HEK293 (cell line): ENCODE data around the gene ABCB9.
A peak's percentile ranks its signal among the peaks of the same experiment; 100 is the strongest.

ENCODE experiments used
- AEBP2 ChIP-seq: fragments of 450-650 bp; formaldehyde crosslinking; IDR thresholded peaks from 2 replicates; pipeline ENCODE4 v1.5.1; 2016; ENCODE audit warnings: missing biosample characterization, missing genetic modification characterization, borderline replicate concordance
- CTCF ChIP-seq: fragments of 450-650 bp; formaldehyde crosslinking; IDR thresholded peaks from 2 replicates; pipeline ENCODE4 v1.5.1; 2016; ENCODE audit warnings: missing biosample characterization, missing genetic modification characterization
- GLIS2 ChIP-seq: fragments of 450-650 bp; formaldehyde crosslinking; IDR thresholded peaks from 2 replicates; pipeline ENCODE4 v1.5.1; 2016; ENCODE audit warnings: missing biosample characterization, missing genetic modification characterization
- KLF16 ChIP-seq: fragments of 450-650 bp; formaldehyde crosslinking; IDR thresholded peaks from 2 replicates; pipeline ENCODE4 v1.5.1; 2017; ENCODE audit warnings: missing biosample characterization, missing genetic modification characterization
- MEIS1 ChIP-seq: sonication (generic); formaldehyde crosslinking; IDR thresholded peaks from 2 replicates; pipeline ENCODE4 v1.8.1; 2022; ENCODE audit warnings: missing genetic modification reagents, mild to moderate bottlenecking, borderline replicate concordance
- SCRT1 ChIP-seq: fragments of 450-650 bp; formaldehyde crosslinking; IDR thresholded peaks from 2 replicates; pipeline ENCODE4 v1.5.1; 2016; ENCODE audit warnings: missing biosample characterization, missing genetic modification characterization, borderline replicate concordance
- SP3 ChIP-seq: fragments of 450-650 bp; formaldehyde crosslinking; IDR thresholded peaks from 2 replicates; pipeline ENCODE4 v1.5.1; 2016; ENCODE audit warnings: missing biosample characterization, missing genetic modification characterization
- TRIM28 ChIP-seq: IDR thresholded peaks from 2 replicates; pipeline ENCODE4 v1.6.1; 2011; ENCODE audit warnings: low read length, control low read depth, borderline replicate concordance
- ZBTB11 ChIP-seq: fragments of 450-650 bp; formaldehyde crosslinking; conservative IDR thresholded peaks from 2 replicates; pipeline ENCODE4 v1.5.1; 2016; ENCODE audit warnings: low read depth, missing biosample characterization, missing genetic modification characterization
- ZBTB7A ChIP-seq: fragments of 450-650 bp; formaldehyde crosslinking; IDR thresholded peaks from 2 replicates; pipeline ENCODE4 v1.5.1; 2016; ENCODE audit warnings: low read depth, missing biosample characterization, missing genetic modification characterization
- ZFP37 ChIP-seq: fragments of 450-650 bp; formaldehyde crosslinking; IDR thresholded peaks from 2 replicates; pipeline ENCODE4 v1.5.1; 2016; ENCODE audit warnings: missing biosample characterization, missing genetic modification characterization
- ZFP69B ChIP-seq: fragments of 450-650 bp; formaldehyde crosslinking; IDR thresholded peaks from 2 replicates; pipeline ENCODE4 v1.5.1; 2016; ENCODE audit warnings: missing biosample characterization, missing genetic modification characterization
- ZNF112 ChIP-seq: fragments of 450-650 bp; formaldehyde crosslinking; IDR thresholded peaks from 2 replicates; pipeline ENCODE4 v1.5.0; 2017; ENCODE audit warnings: missing biosample characterization, missing genetic modification characterization
- ZNF121 ChIP-seq: fragments of 450-650 bp; formaldehyde crosslinking; IDR thresholded peaks from 2 replicates; pipeline ENCODE4 v1.5.1; 2016; ENCODE audit warnings: missing biosample characterization, missing genetic modification characterization
- ZNF157 ChIP-seq: fragments of 450-650 bp; formaldehyde crosslinking; IDR thresholded peaks from 2 replicates; pipeline ENCODE4 v1.5.1; 2016; ENCODE audit warnings: missing biosample characterization, missing genetic modification characterization
- ZNF211 ChIP-seq: fragments of 450-650 bp; formaldehyde crosslinking; IDR thresholded peaks from 2 replicates; pipeline ENCODE4 v1.5.1; 2016; ENCODE audit warnings: low read depth, missing biosample characterization, missing genetic modification characterization
- ZNF239 ChIP-seq: fragments of 450-650 bp; formaldehyde crosslinking; IDR thresholded peaks from 2 replicates; pipeline ENCODE4 v1.5.1; 2016; ENCODE audit warnings: missing biosample characterization, missing genetic modification characterization
- ZNF335 ChIP-seq: fragments of 450-650 bp; formaldehyde crosslinking; conservative IDR thresholded peaks from 2 replicates; pipeline ENCODE4 v1.5.1; 2016; ENCODE audit warnings: missing biosample characterization, missing genetic modification characterization
- ZNF341 ChIP-seq: fragments of 450-650 bp; formaldehyde crosslinking; IDR thresholded peaks from 2 replicates; pipeline ENCODE4; 2016; ENCODE audit warnings: low read depth, missing biosample characterization, missing genetic modification characterization
- ZNF394 ChIP-seq: fragments of 450-650 bp; formaldehyde crosslinking; IDR thresholded peaks from 2 replicates; pipeline ENCODE4 v1.5.1; 2016; ENCODE audit warnings: missing biosample characterization, missing genetic modification characterization, mild to moderate bottlenecking, moderate library complexity, borderline replicate concordance
- ZNF423 ChIP-seq: fragments of 450-650 bp; formaldehyde crosslinking; IDR thresholded peaks from 2 replicates; pipeline ENCODE4 v1.5.1; 2016; ENCODE audit warnings: missing biosample characterization, missing genetic modification characterization
- ZNF521 ChIP-seq: fragments of 450-650 bp; formaldehyde crosslinking; IDR thresholded peaks from 2 replicates; pipeline ENCODE4 v1.5.1; 2017; ENCODE audit warnings: missing biosample characterization, mild to moderate bottlenecking, missing genetic modification characterization
- ZNF639 ChIP-seq: fragments of 450-650 bp; formaldehyde crosslinking; IDR thresholded peaks from 2 replicates; pipeline ENCODE4 v1.5.1; 2016; ENCODE audit warnings: missing biosample characterization, missing genetic modification characterization
- ZNF670 ChIP-seq: fragments of 450-650 bp; formaldehyde crosslinking; IDR thresholded peaks from 2 replicates; pipeline ENCODE4 v1.5.1; 2016; ENCODE audit warnings: missing biosample characterization, missing genetic modification characterization, low read depth
- ZNF692 ChIP-seq: fragments of 450-650 bp; formaldehyde crosslinking; IDR thresholded peaks from 2 replicates; pipeline ENCODE4 v1.5.1; 2016; ENCODE audit warnings: missing biosample characterization, missing genetic modification characterization
- ZNF701 ChIP-seq: fragments of 450-650 bp; formaldehyde crosslinking; IDR thresholded peaks from 2 replicates; pipeline ENCODE4 v1.5.1; 2016; ENCODE audit warnings: missing biosample characterization, missing genetic modification characterization
- ZNF707 ChIP-seq: fragments of 450-650 bp; formaldehyde crosslinking; IDR thresholded peaks from 2 replicates; pipeline ENCODE4 v1.5.1; 2016; ENCODE audit warnings: missing biosample characterization, missing genetic modification characterization
- ZNF747 ChIP-seq: fragments of 450-650 bp; formaldehyde crosslinking; IDR thresholded peaks from 2 replicates; pipeline ENCODE4 v1.5.1; 2016; ENCODE audit warnings: missing biosample characterization, missing genetic modification characterization
- ZNF830 ChIP-seq: fragments of 450-650 bp; IDR thresholded peaks from 2 replicates; pipeline ENCODE4 v1.5.0; 2018; ENCODE audit warnings: missing biosample characterization, missing genetic modification characterization, low read depth, mild to moderate bottlenecking, moderate library complexity
- ZNF843 ChIP-seq: fragments of 450-650 bp; formaldehyde crosslinking; IDR thresholded peaks from 2 replicates; pipeline ENCODE4 v1.5.1; 2016; ENCODE audit warnings: missing biosample characterization, missing genetic modification characterization
- ZSCAN23 ChIP-seq: fragments of 450-650 bp; formaldehyde crosslinking; IDR thresholded peaks from 2 replicates; pipeline ENCODE4 v1.5.1; 2016; ENCODE audit warnings: missing biosample characterization, missing genetic modification characterization

The ABCB9 gene

GRCh38 chr12:122886851-122887818 lies 79.1 kb downstream of the ABCB9 start (continued):
- 0 out of 2 replicates have a peak, but pooled peaks have one; percentile 32 for TF ChIP-seq ZNF692 (tag by site-specific recombination)
- TF ChIP-seq ZFP69B (tag by site-specific recombination): peak; percentile 41; the same call in 1 of the 2 replicates
- no peak for TF ChIP-seq MEIS1
- TF ChIP-seq SP3 (tag by site-specific recombination): peak; percentile 25; the same call in 1 of the 2 replicates
- TF ChIP-seq ZNF112 (tag by site-specific recombination): no peak
- TF ChIP-seq ZNF670 (tag by site-specific recombination): no peak
- no peak for TF ChIP-seq ZNF521 (tag by site-specific recombination)
- TF ChIP-seq AEBP2 (tag by site-specific recombination): no peak
- TF ChIP-seq ZNF423: no peak
- no peak for TF ChIP-seq ZFP37 (tag by site-specific recombination)
- no peak for TF ChIP-seq ZBTB7A (tag by site-specific recombination)
- TF ChIP-seq ZNF701 (tag by site-specific recombination): no peak
- TF ChIP-seq ZNF157: no peak
- TF ChIP-seq TRIM28: 0 out of 2 replicates have a peak, but pooled peaks have one; percentile 58
- no peak for TF ChIP-seq ZBTB11 (tag by site-specific recombination)
- no peak for TF ChIP-seq ZNF121
- no peak for TF ChIP-seq ZNF843
- TF ChIP-seq ZNF239 (tag by site-specific recombination): no peak
- TF ChIP-seq ZNF394 (tag by site-specific recombination): peak; percentile 28; the same call in 1 of the 2 replicates
- TF ChIP-seq SCRT1: no peak
- TF ChIP-seq ZNF211 (tag by site-specific recombination): no peak
- TF ChIP-seq ZNF639 (tag by site-specific recombination): no peak
- TF ChIP-seq CTCF (tag by site-specific recombination): no peak
- 0 out of 2 replicates have a peak, but pooled peaks have one; percentile 17 for TF ChIP-seq ZNF335 (tag by site-specific recombination)
- no peak for TF ChIP-seq KLF16 (tag by site-specific recombination)
- TF ChIP-seq ZNF830 (tag by site-specific recombination): no peak
- no peak for TF ChIP-seq ZNF747 (tag by site-specific recombination)
- no peak for TF ChIP-seq ZNF341 (tag by site-specific recombination)
- no peak for TF ChIP-seq ZSCAN23 (tag by site-specific recombination)
- TF ChIP-seq ZNF707 (tag by site-specific recombination): no peak
- TF ChIP-seq GLIS2: peak; percentile 75
